B cell (primary cell): ENCODE data around the gene THSD7B.

ENCODE experiments used
- CTCF ChIP-seq: fragments of 200-600 bp; IDR thresholded peaks from one replicate; pipeline ENCODE4 v1.8.0; 2022; ENCODE audit warnings: antibody characterized with exemption, mild to moderate bottlenecking
- EZH2 ChIP-seq: IDR thresholded peaks from 2 replicates; pipeline ENCODE4 v1.6.1; 2012; ENCODE audit warnings: borderline replicate concordance, low read depth, mild to moderate bottlenecking, moderate library complexity, low read length; ENCODE audit not compliant: insufficient read depth, poor library complexity, severe bottlenecking

- TF ChIP-seq CTCF (no peak), EZH2 (no peak)
Observed at GRCh38 chr2:137525132-137525531, 759.8 kb downstream of the THSD7B start.
